Astrocyte (in vitro differentiated cells and primary cell): Measurements from ENCODE around the gene CERS3.

Experiments
- CTCF ChIP-seq: IDR thresholded peaks from 2 replicates; pipeline ENCODE4 v1.5.1; 2011; ENCODE audit warnings: low read depth, mild to moderate bottlenecking, inconsistent platforms, low read length, moderate library complexity; ENCODE audit not compliant: insufficient read depth
- EZH2 ChIP-seq: IDR thresholded peaks from 2 replicates; pipeline ENCODE4 v1.6.1; 2012; ENCODE audit warnings: mild to moderate bottlenecking, low read length, inconsistent platforms; ENCODE audit not compliant: insufficient read depth

GRCh38 chr15:100560323-100560722 lies 31.6 kb upstream of the CERS3 start:
- TF ChIP-seq CTCF (no peak), EZH2 (no peak)
